Astrocyte of the spinal cord (primary cell): ENCODE results near the gene TMEM132C.

Source experiments
- DNase-seq: peaks from one replicate; pipeline ENCODE4 v3.0.0; 2011; ENCODE audit warnings: low read depth, low spot score
- H3K4me3 ChIP-seq: 2 replicates; pipeline ENCODE4 v1.5.1; 2011; ENCODE audit warnings: low read depth, mild to moderate bottlenecking, low read length, moderate library complexity
- CTCF ChIP-seq: IDR thresholded peaks from 2 replicates; pipeline ENCODE4 v1.5.1; 2012; ENCODE audit warnings: low read depth, mild to moderate bottlenecking, low read length, inconsistent platforms
- in situ Hi-C: cut with HindIII; loops from 2 replicates; pipeline ENCODE4 v1.10.0; 2017; ENCODE audit warnings: low sequenced_read_pairs

TMEM132C gene

GRCh38 chr12:128305336-128305892 lies 38.4 kb downstream of the TMEM132C start:
- in situ Hi-C loops: no loop called here
- TF ChIP-seq CTCF: no peak
- H3K4me3 ChIP-seq: no peak overlapping the region
- no peak for DNase-seq

GRCh38 chr12:128307791-128308190 lies 40.8 kb downstream of the TMEM132C start:
- H3K4me3 ChIP-seq: no peak overlapping the region
- no peak for TF ChIP-seq CTCF
- DNase-seq: no peak
- in situ Hi-C loops: no loop called here

- DNase-seq: no peak
- in situ Hi-C loops: no loop called here
Observed at GRCh38 chr12:128312661-128313060, 45.7 kb downstream of the TMEM132C start.

GRCh38 chr12:128313931-128314330 lies 47.0 kb downstream of the TMEM132C start:
- DNase-seq: no peak
- H3K4me3 ChIP-seq: no peak overlapping the region
- TF ChIP-seq CTCF: no peak
- in situ Hi-C loops: no loop called here

More at GRCh38 chr12:128312661-128313060, 45.7 kb downstream of the TMEM132C start:
- no peak overlapping the region for H3K4me3 ChIP-seq
- TF ChIP-seq CTCF: no peak

- TF ChIP-seq CTCF: no peak
- H3K4me3 ChIP-seq: no peak overlapping the region
- in situ Hi-C loops: no loop called here
- DNase-seq: no peak
Observed at GRCh38 chr12:128314611-128315010, 47.6 kb downstream of the TMEM132C start.

- no peak for TF ChIP-seq CTCF
- DNase-seq: no peak
- H3K4me3 ChIP-seq: no peak overlapping the region
- in situ Hi-C loops: no loop called here
Observed at GRCh38 chr12:128316078-128316477, 49.1 kb downstream of the TMEM132C start.
